Measurements from ENCODE around the gene SPCS2. TPM values are rescaled to one million over a fixed set of nuclear protein-coding genes. Genes with fewer than 3 reads are reported as not detected.

The SPCS2 gene
- polyA plus RNA-seq, 1 of the 3 experiments (the other 2 are of a cell fraction), result 49.1 TPM

- H3K27ac ChIP-seq (ENCODE audit: low read depth in 2 of 2, low read length in 1 of 2), result no peak overlapping the region
- H3K9me2 ChIP-seq, result no peaks in the 10 kb centered on the region
- peaks cover 0 to 3% of the 10 kb centered on the region in 2 experiments; a peak in 3 of 4 replicates for H3K4me1 ChIP-seq (ENCODE audit: control insufficient read depth in 1 of 2, insufficient read depth in 2 of 2, low read depth in 1 of 2, low read length in 1 of 2)
- H3K9me3 ChIP-seq, result no peaks in the 10 kb centered on the region
- 100% methylated on average over 1 of the region's 1 CpG for whole genome bisulfite sequencing (ENCODE audit: low lambda C conversion rate)
- H3K36me3 ChIP-seq (replicated peaks in 1 of 2; ENCODE audit: control insufficient read depth in 1 of 2, insufficient read depth in 2 of 2, low read length in 1 of 2), result peaks cover 18 to 42% of the 10 kb centered on the region in 2 experiments
- no peak overlapping the region for H2AFZ ChIP-seq (ENCODE audit: low read depth)
- POLR2A ChIA-PET, result no interaction called here
- DNase-seq, result no peak
- CTCF ChIA-PET, result interaction anchor here (1.7 to 1.9 kb wide), 4 partner anchors 24 to 295 kb away, joined by 3 to 8 read pairs (median 6); no protein-coding TSS in a partner anchor
- no peak overlapping the region for H3K9ac ChIP-seq
- no peaks in the 10 kb centered on the region for H3K27me3 ChIP-seq (ENCODE audit: insufficient read depth)
- H3F3A ChIP-seq (replicated peaks; ENCODE audit: insufficient read depth), result peaks cover 3% of the 10 kb centered on the region
- peaks cover 97% of the 10 kb centered on the region for H3K79me2 ChIP-seq (ENCODE audit: insufficient read depth)
- no peak overlapping the region for H3K4me2 ChIP-seq
- TF ChIP-seq FOXM1 (IDR thresholded peaks at IDR 0.05; ENCODE audit: low read depth), result no peak
- no peak for TF ChIP-seq GATA2 (CRISPR knock-in tag; IDR thresholded peaks at IDR 0.05)
- TF ChIP-seq RCOR1 (IDR thresholded peaks at IDR 0.05; ENCODE audit: low read length), result no peak
- TF ChIP-seq REST (IDR thresholded peaks at IDR 0.05; ENCODE audit: low read depth, low read length), result no peak
- TF ChIP-seq ZBTB33 (IDR thresholded peaks at IDR 0.05; ENCODE audit: borderline replicate concordance, low read depth), result no peak
- TF ChIP-seq CTCF (IDR thresholded peaks at IDR 0.05), result no peak
- no peak for TF ChIP-seq EZH2phosphoT487 (IDR thresholded peaks at IDR 0.05; ENCODE audit: borderline replicate concordance, low read depth)
- peaks cover 39% of the 10 kb centered on the region for H4K20me1 ChIP-seq (ENCODE audit: insufficient read depth)
- no peak overlapping the region for H3K4me3 ChIP-seq (ENCODE audit: low read depth in 2 of 2, low read length in 1 of 2)
These were observed 5.1 kb downstream of the SPCS2 start for GRCh38 chr11:74954199-74954598.
